ENCODE results near the gene THYN1. TPM values are rescaled to one million over a fixed set of nuclear protein-coding genes. Genes with fewer than 3 reads are reported as not detected.

The THYN1 gene
- total and polyA plus RNA-seq, 2 donors (not counting 3 experiments of a cell fraction or from before 2014, with no cell fraction given), result 35.7 to 38.0 TPM

DNA sequence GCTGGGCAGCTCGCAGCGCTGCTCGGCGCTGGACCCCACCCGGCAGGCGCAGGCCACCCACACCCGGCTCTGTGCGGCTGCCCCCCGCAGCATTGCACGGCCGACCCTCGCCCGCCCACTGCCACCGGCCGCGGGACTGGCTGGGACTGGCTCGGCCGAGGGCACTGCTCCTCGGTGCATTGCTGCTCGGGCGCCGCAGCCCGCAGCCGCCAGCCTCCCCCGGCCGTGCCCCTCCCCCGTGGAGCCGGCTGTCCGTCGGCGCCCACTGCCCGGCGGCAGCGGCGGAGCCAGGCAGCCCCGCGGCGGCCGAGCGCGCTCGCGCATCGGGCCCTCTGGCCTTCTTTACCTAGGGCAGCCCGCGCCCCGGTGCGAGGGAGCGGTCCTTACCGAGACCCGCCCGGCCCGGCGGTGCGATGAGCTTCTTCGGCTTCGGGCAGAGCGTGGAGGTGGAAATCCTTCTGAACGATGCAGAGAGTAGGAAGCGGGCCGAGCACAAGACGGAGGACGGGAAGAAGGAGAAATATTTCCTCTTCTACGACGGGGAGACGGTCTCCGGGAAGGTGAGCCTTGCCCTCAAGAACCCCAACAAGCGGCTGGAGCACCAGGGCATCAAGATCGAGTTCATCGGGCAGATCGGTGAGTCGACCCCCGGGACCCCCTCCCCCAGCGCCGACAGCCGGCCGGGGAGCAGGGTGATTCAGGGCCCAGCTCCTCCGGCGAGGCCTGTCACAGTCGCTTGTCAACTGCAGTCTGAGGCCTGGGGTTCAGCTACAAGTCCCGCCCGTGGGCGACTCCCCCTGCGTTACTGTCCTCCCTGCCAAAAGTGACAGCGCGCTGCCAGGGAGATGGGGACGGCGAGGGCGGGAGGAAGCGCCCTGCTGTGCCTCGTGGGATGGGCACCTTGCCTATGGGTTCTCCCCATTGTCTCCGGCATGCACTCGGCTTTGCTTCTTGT is 28.2 kb downstream of the THYN1 start:
- dilution Hi-C loops (cut with MboI; ENCODE audit: extremely low pct_ligation_motif_present, low sequenced_read_pairs), result no loop called here
- peak overlapping the region; percentile 16 for H3K27ac ChIP-seq (ENCODE audit: insufficient read depth, low read depth, low read length)
- peak overlapping the region; percentile 80 for H2AFZ ChIP-seq (ENCODE audit: low read depth, low read length)
- H3K4me3 ChIP-seq (replicated peaks in 1 of 3; ENCODE audit: insufficient read depth in 1 of 3, low read depth in 1 of 3, low read length in 3 of 3), result peak overlapping the region; percentile 43 to 73 (median 59)
- peak overlapping the region; percentile 67 for H3K9ac ChIP-seq (replicated peaks; ENCODE audit: extremely low read depth, insufficient read depth, low read length)
- intact Hi-C loops (cut with micrococcal nuclease), result loop anchor here (1.0 to 5.0 kb wide), 4 partner anchors 28 to 158 kb away; partner anchors contain the start of genes ACAD8, JAM3 and THYN1
- DNase-seq (ENCODE audit: low read depth, low spot score), result peak; percentile 25
- peak overlapping the region; percentile 70 for H3K4me2 ChIP-seq (ENCODE audit: insufficient read depth, low read length)
- CTCF ChIA-PET, result interaction anchor here (0.8 to 3.3 kb wide), 11 partner anchors 10 to 297 kb away, joined by 3 to 21 read pairs (median 4); partner anchors contain the start of genes ACAD8 and THYN1
- no peaks in the 10 kb centered on the region for H3K9me1 ChIP-seq (replicated peaks; ENCODE audit: control insufficient read depth, extremely low read depth, insufficient read depth, low read length)
- H3K9me3 ChIP-seq (replicated peaks; ENCODE audit: control insufficient read depth, insufficient read depth, low read length), result no peaks in the 10 kb centered on the region
- no peaks in the 10 kb centered on the region for H3K27me3 ChIP-seq (ENCODE audit: control insufficient read depth in 2 of 2, insufficient read depth in 2 of 2, low read length in 2 of 2)
- no peaks in the 10 kb centered on the region for H3K36me3 ChIP-seq (ENCODE audit: control insufficient read depth in 2 of 2, extremely low read depth in 1 of 2, insufficient read depth in 2 of 2, low read length in 2 of 2)
- TF ChIP-seq POLR2AphosphoS5 (IDR thresholded peaks at IDR 0.05; ENCODE audit: insufficient read depth, low read depth, low read length) (peak; percentile 83), EZH2 (IDR thresholded peaks at IDR 0.05; ENCODE audit: borderline replicate concordance, low read depth, low read length, severe bottlenecking) (no peak), POLR2A (IDR thresholded peaks at IDR 0.05; ENCODE audit: low read depth, low read length) (peak; percentile 82)
- no TSS peak for BruUV-seq (replicated peaks)
- peaks cover 67% of the 10 kb centered on the region for H3K79me2 ChIP-seq (ENCODE audit: control insufficient read depth, insufficient read depth, low read length)
- no peaks in the 10 kb centered on the region for H4K20me1 ChIP-seq (replicated peaks; ENCODE audit: control insufficient read depth, extremely low read depth, insufficient read depth, low read length)
- H3K4me1 ChIP-seq (ENCODE audit: control insufficient read depth, extremely low read depth, insufficient read depth, low read length), result peaks cover 34% of the 10 kb centered on the region
- POLR2A ChIA-PET, result interaction anchor here (0.5 to 0.7 kb wide), 3 partner anchors 18 to 269 kb away, joined by 3 read pairs; partner anchors contain the start of gene IGSF9B
- no peak for FAIRE-seq

Measured in endothelial cell of umbilical vein (primary cell).